AG04450 (cell line): ENCODE data around the gene P2RX6. TPM values are rescaled to one million over a fixed set of nuclear protein-coding genes. Genes with fewer than 3 reads are reported as not detected.

ENCODE experiments used
- CTCF ChIA-PET: fragments of 300-600, 350-600 bp; formaldehyde crosslinking; extraction: SDS; loops from one replicate; lab custom pipeline; 2022; ENCODE audit warnings: antibody characterized with exemption, inconsistent platforms; lab: Charles Lee
- POLR2A ChIA-PET: fragments of 350-600 bp; formaldehyde crosslinking; extraction: SDS; loops from one replicate; lab custom pipeline; 2021; ENCODE audit warnings: antibody characterized with exemption, inconsistent platforms; lab: Yijun Ruan, JAX
- DNase-seq: peaks from one replicate; pipeline ENCODE4 v3.0.0-alpha.2; 2011; ENCODE audit warnings: low read depth, low spot score
- H3K27ac ChIP-seq: one replicate; pipeline ENCODE4 v1.5.1; 2012; ENCODE audit warnings: low read depth, low read length, control low read depth
- H3K27me3 ChIP-seq: one replicate; pipeline ENCODE4 v1.6.0; 2012; ENCODE audit warnings: low read length; ENCODE audit not compliant: control insufficient read depth, insufficient read depth
- H3K4me3 ChIP-seq: 2 replicates; pipeline ENCODE4 v1.5.1; 2011; ENCODE audit warnings: mild to moderate bottlenecking, low read depth, low read length, control low read depth
- H3K9me3 ChIP-seq: 2 replicates; pipeline ENCODE4 v1.5.1; 2012; ENCODE audit warnings: low read length; ENCODE audit not compliant: control insufficient read depth, insufficient read depth
- CTCF ChIP-seq: IDR thresholded peaks from 2 replicates; pipeline ENCODE4 v1.5.1; 2011; ENCODE audit warnings: low read depth, low read length, control low read depth, inconsistent platforms
- polyA plus RNA-seq: library from polyadenylated mRNA; depleted of rRNA; stranded (reverse); fragments of >200 nt; gene quantifications from 2 replicates; pipeline ENCODE4 v1.2.3, GENCODE V29; 2011

The P2RX6 gene
- polyA plus RNA-seq, 1 experiment = 1.7 TPM

DNA sequence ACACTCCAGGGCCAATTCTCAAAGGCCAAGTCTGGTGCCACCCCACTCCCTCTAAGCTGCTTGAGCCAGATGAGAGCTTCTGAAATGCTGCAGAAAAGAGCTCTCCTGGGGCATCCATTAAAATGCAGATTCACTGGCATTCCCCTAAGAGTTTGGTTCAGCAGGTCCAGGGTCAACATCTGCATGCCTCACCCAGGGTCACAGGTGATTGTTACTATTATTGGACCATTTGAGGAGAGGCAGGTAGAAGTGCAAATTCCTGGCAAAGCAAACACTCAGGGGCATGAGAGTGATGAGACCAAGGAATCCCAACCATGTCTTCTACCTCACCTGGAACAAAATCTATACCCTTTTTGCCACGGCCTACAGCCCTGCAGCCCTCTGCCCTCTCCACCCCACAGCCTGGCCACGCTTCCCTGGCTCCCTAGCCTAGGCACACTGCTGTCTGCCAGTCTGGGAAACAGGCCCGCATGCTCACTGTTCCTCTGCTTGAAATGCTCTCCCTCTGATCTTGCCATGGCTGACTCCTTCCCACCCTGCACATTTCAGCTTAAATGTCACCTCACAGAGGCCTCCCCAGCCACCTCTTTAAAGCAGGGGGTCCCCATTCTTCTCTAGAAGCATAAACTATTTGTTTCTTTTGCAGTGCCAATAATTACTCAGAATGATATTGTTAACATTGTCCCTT lies 4.4 kb upstream of the P2RX6 start:
- H3K4me3 ChIP-seq = no peak overlapping the region
- no peak for DNase-seq
- CTCF ChIA-PET = no interaction called here
- POLR2A ChIA-PET = no interaction called here
- TF ChIP-seq CTCF = no peak
- no peaks in the 10 kb centered on the region; the same call in 1 of the 2 replicates for H3K9me3 ChIP-seq
- no peak overlapping the region for H3K27ac ChIP-seq
- no peaks in the 10 kb centered on the region for H3K27me3 ChIP-seq

- TF ChIP-seq CTCF = no peak
- POLR2A ChIA-PET = interaction anchor here (0.8 kb wide), 1 partner anchor 31 kb away, joined by 3 read pairs; the partner anchor contains the start of gene LZTR1
- CTCF ChIA-PET = interaction anchor here (0.6 kb wide), 1 partner anchor 93 kb away, joined by 3 read pairs; no protein-coding TSS in a partner anchor
- no peak for DNase-seq
- H3K27me3 ChIP-seq = peaks cover 2% of the 10 kb centered on the region
- H3K9me3 ChIP-seq = no peaks in the 10 kb centered on the region; the same call in 1 of the 2 replicates
- H3K4me3 ChIP-seq = no peak overlapping the region
- no peak overlapping the region for H3K27ac ChIP-seq
Measured at GRCh38 chr22:21012446-21013407, 2.2 kb upstream of the P2RX6 start.

- peak overlapping the region; percentile 21 for H3K27ac ChIP-seq
- no peak for DNase-seq
- ChIA-PET POLR2A (interaction anchor here (0.8 kb wide), 1 partner anchor 32 kb away, joined by 3 read pairs; the partner anchor contains the start of gene LZTR1), CTCF (no interaction called here)
- H3K4me3 ChIP-seq = peak overlapping the region; percentile 74
- H3K9me3 ChIP-seq = no peaks in the 10 kb centered on the region; the same call in 1 of the 2 replicates
- TF ChIP-seq CTCF = no peak
- H3K27me3 ChIP-seq = peaks cover 2% of the 10 kb centered on the region
Measured at GRCh38 chr22:21013657-21014201, 1.2 kb upstream of the P2RX6 start.

- Histone ChIP-seq H3K27ac (peak overlapping the region; percentile 73), H3K27me3 (peaks cover 2% of the 10 kb centered on the region), H3K9me3 (no peaks in the 10 kb centered on the region; the same call in 1 of the 2 replicates), H3K4me3 (peak overlapping the region; percentile 74)
- ChIA-PET CTCF (interaction anchor here (1.0 kb wide), 1 partner anchor 32 kb away, joined by 3 read pairs; the partner anchor contains the start of gene LZTR1), POLR2A (interaction anchor here (1.2 to 1.8 kb wide), 4 partner anchors 12 to 32 kb away, joined by 3 to 15 read pairs (median 4); partner anchors contain the start of genes LZTR1 and THAP7)
- TF ChIP-seq CTCF = no peak
- DNase-seq = peak; percentile 74
Measured at GRCh38 chr22:21014202-21014725, 701 bp upstream of the P2RX6 start.
